ENCODE measurements around the gene TOMM34.

- TF ChIP-seq CTCF (IDR thresholded peaks at IDR 0.05), result no peak
- no peak for TF ChIP-seq POLR2A (IDR thresholded peaks at IDR 0.05)
These were observed 30.8 kb upstream of the TOMM34 start for GRCh38 chr20:44990957-44991356.

Measured in uterus (tissue), 2 donors.